Measurements from ENCODE around the gene IQCK.
"Not testable (repeated sequence)": the region's sequence is repeated elsewhere in the genome, so short reads cannot be mapped to it uniquely, and the experiment has no call there.

Gene IQCK

DNA sequence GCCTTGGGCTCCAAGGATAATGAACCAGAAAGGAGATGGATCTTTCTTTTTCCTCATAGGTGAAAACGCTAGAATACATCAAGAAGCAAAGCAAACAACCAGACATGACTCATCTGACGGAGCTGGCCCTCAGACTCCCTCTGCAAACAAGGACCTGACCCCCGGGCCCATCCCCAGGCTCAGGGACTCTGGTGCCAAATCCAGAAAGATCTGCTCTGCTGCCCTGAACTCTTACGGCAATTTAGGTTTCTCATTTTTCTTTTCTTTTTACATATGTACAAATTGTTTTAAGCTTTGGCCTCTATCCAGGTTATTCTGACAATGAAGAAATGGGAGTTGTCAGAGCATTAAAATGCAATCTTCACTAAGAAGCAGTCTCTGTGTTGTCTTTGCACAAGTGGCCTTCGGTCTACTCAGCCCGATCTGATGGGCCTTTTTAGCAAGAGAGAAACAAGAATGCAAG, 17.7 kb upstream of the IQCK start:
- no peak for DNase-seq

DNA sequence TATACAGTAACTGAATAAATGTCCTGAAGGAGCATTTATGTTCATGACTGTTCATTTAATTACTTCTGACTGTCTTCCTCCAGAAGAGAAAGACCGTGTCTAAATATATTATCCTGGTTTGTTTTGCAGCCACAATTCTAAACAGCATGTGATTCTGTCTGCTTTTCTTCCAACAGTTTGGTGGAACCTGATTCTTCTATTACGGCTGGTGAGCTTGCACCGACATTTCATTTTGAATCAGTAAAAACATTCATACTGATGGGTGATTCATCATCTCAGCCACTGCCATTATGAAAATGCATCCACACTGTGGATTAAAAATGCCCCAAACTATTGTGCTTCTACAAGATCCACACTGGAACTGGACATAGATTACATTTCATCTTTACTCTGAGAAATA, 17.0 kb upstream of the IQCK start:
- no peak for DNase-seq

DNA sequence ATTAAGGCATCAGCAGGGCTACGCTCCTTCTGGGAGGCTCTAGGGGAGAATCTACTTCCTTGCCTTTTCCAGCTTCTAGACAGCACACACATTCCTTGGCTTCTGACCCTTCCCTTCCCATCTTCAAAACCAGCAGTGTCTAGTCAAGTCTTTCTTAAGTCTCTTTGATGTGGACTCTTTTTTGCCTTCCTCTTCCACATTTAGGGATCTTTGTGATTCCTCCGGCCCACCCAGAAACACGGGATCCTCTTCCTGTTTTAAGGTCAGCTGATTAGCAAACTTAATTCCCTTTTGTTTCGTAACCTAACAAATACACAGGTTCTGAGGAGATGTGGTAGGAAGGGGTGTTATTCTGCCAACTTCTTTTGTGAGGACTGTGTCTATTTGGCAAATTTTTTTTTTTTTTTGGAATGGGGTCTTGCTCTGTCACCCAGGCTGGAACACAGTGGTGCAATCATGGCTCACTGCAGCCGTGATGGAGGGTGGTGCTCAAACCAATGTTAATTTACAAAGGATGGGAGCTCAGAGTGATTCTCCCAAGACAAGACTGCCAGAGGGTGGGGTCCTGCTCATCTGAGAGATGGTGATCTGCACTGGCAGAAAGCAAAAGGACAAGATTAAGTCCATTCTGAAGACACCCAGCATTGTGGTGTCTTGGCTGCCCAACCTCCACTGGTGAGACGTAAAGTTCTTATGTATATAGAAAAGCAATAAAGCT, 14.7 kb upstream of the IQCK start:
- no peak for DNase-seq

DNA sequence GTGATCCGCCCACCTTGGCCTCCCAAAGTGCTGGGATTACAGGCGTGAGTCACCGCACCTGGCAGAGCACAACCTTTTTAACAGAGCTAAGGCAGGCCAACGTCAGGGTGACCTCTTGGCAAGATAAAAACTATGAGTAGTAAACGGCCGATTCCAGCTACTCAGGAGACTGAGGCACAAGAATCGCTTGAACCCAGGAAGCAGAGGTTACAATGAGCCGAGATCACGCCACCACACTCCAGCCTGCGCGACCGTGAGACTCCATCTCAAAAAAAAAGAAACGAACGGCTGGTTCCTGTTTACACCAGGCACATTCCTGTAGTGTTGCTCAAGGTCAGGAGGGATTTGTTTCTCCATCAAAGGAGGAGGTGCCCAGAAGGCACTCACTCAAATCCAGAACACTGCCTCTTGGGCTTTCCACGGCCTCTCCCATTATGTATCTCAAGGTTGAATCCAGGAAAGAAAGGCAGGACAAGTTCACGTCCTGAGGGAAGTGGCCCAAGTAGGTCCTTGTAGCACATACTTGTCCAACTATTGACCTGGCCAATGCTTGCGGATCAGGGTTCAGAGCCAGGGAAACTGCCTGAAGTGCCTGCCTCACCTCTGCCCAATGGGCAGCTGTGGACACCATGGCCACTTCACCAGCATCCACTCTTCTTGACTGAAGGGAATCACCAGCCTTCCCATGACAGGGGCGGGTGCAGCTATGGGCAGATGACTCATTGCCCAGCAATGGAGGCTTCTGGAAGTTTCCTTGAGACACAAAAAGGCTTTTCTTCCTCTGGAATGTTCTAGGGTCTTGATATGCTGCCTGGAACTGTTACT, 13.5 kb upstream of the IQCK start:
- DNase-seq, result no peak

DNA sequence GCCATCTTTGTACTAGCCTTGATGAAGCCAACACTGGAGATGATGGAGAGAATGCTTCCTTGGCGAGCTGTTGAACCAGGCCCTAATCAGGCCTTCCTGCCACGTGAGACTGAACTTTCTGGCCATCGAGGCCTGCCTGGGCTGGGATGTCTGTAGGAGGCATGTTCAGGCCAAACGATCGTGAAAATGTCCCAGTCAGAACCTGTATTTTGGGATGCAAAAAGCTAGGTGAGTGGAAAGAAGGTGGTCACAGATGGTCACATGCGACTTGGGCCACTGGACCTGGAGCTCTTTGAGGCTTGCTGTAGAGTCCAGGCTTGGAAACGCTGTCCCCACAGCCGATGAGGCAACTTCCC, 12.9 kb upstream of the IQCK start:
- no peak for DNase-seq

DNA sequence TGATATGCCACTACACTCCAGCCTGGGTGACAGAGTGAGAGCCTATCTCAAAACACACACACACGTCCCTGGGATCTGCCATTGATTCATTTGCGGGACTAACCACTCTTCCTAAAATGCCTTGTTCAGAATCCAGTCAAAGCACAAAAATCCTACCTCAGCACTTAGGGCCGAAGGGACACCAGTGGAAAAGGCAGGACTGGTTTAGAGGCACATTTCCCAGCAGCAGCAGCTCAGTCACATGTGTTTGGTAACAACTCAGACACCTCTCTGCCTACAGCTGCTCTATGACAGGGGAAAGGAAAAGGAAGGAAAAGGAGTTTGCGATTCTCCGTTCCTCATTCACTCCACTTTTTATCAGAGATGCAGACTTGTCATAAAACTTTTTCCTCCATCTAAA, 12.2 kb upstream of the IQCK start:
- DNase-seq, result no peak

DNA sequence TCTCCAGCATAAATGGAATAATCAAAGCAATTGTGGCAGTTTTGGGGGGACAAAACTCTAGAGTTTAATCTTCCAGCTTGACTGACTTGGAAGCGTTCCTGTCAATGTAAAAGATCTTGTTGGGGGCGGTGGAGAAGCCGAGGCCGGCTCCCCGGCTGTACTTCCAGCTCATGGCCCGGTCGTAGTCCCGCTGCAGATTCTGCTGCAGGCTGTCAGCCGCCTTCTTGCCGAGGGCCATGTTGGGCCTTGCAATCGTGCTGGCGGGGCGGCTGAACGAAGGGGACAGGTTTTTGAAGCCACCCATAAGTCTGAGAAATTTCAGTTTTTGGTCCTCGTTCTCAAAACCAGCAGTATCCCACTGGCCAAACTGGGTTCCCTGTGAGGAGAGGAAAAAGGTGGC, 11.2 kb upstream of the IQCK start:
- DNase-seq, result no peak

DNA sequence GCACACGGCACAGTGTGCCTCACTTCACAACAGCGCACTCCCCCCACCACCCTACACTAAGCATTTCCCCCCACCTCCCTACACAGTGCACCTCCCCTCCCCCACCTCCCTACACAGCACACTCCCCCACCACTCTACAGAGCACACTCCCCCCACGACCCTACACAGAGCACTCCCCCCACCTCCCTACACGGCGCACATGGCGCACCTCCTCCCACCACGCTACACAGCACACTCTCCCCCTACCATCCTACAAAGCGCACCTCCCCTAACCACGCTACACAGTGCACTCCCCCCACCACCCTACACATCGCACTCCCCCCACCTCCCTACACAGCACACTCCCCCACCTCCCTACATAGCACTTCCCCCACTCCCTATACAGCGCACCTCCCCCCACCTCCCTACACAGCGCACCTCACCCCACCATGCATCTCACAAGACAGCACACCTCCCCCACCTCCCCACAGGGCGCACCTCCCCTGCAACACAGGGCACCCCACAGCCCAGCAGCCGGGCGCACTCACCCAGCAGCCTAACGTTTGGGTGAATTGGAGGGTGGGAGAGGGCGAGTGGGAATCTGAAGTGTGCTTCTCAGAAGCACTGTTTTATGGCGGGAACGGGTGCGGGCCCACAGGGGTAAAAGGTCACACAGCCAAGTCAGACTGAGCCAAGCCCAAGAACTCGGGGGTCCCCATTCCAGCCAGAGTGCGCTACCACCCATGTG, 10.3 kb upstream of the IQCK start:
- DNase-seq, result no peak

DNA sequence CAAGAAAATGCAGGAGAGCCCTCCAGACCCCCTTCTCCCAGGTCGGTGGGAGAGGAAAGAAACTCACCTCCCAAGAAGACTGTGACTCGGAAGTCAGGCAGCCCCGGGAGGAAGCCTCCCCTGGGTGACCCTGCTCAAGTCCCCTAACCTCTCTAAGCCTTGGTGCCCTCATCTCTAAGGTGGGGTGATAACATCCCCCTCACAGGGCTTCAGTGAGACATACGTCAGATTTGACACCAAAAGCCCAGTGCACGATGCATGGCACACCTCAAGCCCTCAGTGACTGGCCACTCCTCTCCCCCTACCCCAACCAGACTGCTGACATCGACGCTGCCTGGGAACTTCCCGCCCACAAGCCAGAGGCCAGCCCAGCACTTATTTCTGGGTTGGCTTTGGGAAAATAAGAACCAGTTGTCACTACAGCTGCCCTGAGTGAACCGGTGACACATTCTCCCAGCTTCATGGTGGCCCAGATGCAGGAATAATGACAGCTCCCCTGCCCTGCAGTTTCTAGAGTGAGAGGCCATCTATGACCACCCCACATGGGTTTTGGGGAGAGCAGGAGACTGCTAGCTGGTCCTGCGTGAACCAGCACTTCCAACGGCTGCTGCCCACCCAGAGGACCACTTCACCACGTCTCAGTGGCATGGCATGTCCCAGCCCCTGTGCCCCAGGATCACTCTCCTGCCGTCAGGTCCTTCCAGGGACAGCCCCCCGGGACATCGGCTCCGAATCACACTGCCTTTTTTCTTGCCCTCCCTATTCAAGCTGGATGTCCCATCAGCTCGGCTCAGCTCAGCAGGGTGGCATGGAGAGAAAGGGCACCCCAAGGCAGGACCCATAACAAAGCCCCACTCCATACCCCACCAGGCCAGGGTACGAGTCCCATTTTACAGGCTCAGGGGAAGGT, 9.5 kb upstream of the IQCK start:
- DNase-seq, result no peak

DNA sequence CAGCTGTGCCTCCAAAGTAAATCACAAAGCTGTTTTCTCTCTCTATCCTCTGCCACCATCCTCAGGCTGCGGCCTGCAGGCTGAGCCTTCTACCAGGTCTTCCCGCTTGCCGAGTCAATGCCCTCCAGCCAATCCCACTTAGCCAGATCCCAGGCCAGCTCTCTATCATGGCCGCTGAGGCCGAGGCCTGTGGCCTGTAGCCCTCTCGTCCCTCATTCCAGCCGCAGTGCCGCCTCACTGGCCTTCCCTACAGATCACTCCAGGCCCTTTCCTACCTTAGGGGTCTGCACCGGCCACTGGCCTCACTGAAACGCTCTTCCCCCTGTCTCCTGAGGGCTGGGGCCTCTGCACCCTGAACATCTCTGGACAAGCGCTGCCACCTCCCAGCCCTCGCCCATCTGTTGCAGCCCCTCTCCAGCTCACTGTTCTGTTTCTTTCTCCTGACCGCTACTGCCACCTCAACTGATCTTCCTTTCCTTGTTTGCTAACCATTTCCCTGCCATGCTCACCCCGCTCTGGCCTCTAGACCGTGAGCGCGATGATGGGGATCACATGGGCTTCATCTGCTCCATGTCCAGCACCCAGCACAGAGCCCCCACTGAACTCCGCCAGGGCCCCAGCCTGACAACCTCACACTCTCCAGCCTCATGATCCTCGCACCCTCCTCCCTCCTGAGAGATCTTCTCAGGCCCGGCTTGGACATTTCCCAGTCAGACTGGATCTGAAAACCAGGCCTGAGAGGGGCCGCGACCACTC, 8.5 kb upstream of the IQCK start:
- DNase-seq, result no peak

DNA sequence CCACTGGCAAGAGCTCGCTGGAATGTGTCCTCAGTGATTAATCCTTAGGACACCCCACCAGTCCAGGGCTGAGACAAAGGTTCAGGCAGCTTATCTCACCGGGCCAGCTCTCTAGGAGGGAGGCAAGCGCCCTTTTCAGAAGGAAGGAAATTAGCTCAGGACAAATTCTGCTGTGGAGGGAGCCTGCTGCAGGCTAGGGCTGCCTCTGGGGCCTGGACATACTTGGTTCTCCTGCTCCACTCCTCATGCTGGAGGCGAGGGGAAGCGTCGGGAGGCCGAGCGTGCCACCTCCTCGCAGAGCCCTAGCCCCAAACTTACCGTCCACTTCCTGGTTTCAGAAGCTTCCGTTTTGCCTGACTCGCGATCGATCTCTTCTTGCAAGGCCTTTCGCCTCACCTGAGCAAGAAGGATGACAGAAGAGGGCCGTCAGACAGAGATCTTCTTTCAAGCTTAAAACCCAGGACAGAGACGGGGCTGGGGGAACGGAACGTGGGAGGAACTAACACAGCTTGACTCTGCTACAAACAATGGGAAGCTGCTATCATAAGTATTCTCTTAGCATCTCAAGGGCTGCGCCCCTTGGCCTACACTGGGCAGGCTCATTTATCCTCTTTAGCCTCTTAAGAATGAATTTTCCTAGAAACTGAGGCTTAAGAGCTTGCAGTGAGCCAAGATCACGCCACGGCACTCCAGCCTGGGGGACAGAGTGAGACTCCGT, 7.7 kb upstream of the IQCK start:
- no peak for DNase-seq

DNA sequence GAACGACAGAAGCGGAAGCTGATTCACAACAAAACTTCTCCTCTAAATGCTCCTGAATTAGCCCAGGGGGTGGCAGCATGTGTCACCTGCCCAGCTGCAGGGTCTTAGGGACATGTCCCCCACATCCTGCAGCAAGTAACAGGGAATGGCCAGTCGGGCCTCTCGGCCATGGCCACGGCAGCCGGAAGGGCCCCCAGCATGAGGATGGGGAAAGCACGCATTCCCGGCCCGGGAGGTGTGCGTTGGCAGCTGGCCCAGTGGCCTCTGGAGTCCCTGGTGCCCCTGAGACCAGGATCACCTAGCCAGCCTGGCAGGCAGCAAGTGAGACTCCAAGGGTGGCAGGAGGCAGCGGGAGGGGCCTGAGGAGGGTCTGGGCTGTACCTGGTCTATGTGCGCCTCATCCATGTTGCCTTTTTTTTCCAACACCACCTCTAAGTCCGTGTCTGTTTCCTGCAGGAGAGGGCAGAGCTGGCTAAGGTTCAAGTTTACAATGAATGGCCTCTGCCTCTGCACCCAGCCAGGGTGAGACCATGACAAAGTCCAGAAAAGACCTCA, 7.0 kb upstream of the IQCK start:
- DNase-seq, result no peak

DNA sequence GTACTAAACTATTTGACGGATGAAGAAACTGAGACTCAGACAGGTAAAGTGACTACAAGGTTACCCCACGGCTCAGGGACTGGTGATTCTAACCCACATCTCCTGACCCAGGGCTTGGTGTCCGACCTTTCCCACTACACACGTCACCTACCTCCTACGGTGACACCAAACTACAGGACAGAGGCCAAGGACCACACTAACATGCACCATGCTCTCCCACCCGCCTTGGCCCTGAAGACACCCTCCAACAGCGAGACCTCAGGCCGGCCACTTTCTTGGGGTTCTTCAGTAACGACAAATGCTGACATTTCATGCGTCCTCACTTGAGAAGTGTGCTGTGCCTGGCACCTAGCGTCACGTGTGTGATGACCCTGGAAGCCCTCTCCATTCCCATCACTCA, 6.4 kb upstream of the IQCK start:
- DNase-seq, result no peak

DNA sequence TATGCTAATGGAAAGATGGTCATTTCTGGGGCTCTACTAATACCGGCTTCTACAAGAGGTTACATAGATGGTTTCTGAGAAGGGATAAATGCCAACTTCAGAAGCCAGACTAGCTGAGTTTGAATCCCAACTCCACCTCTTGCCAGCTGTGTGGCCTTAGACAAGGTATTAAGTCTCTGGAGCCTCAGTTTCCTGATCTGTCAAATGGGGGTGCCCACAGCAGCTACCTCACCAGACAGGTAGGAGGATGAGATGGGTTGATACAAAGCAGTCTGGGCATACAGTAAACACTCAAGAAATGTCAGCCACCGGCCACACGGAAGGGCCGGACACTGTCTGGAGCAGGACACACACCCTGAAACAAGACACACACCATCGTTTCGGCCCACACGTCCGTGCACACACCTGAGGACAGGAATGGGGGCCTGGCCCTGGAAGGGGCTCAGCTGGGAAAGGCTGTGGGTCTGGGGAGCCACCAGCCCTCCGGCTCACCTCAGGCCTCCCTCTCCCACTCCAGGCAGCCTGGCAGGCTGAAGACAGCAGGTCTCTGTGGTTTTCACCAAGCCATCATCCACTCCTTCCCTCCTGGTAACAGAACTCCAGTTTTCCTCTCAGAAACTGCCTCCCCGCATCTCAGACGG, 5.5 kb upstream of the IQCK start:
- DNase-seq, result no peak

DNA sequence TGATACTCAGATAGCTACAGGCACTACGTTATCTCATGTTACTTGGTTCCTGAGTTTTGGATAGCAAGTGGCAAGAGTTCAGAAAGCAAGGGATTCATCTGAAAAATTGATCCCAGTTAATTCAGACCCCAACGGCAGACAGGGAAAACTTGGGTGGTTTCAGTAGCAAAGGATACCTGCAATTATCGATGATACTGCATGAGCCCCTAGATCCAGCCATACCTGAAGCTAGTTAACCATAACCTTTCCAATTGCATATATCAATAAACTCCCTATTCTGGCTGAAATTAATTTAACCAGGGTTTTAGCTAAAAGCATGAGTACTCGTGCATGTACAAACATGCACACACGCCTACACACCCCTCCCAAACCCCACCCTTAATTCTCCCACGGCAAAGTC, 4.4 kb upstream of the IQCK start:
- DNase-seq, result no peak

DNA sequence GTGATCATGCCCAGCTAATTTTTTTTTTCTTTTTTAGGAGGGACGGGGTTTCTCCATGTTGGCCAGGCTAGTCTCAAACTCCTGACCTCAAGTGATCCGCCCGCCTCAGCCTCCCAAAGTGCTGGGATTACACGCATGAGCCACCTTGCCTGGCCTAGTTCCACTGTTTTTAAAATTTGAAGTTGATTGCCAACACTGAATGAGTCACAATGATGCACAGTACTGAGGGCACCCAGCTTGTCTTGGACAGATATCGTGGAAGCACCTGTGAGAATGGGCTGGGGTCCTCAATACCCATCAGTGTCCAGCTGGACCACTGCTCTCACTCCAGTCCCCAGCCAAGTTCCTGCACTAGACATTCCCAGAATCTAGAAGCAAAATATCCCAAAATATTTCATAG, 2.5 kb upstream of the IQCK start:
- no peak for DNase-seq

DNA sequence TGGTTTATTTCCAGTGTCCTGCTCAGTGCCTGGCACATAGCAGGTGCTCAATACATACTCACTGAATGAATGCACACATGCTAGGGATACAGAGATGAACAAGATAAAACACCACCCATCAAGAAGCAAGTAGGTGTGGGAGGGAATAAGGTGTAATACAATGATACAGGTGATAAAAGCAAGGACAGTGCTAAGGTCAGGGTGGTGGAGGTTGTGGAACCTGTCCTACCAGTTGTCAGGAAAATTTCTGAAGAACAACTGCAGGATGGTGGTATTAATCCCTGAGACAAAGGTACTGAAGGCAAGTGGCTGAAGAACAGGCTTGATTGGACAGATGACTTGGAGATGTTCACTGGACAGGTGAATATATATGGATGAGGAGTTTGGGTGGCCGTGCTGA, 1.9 kb upstream of the IQCK start:
- no peak for DNase-seq

DNA sequence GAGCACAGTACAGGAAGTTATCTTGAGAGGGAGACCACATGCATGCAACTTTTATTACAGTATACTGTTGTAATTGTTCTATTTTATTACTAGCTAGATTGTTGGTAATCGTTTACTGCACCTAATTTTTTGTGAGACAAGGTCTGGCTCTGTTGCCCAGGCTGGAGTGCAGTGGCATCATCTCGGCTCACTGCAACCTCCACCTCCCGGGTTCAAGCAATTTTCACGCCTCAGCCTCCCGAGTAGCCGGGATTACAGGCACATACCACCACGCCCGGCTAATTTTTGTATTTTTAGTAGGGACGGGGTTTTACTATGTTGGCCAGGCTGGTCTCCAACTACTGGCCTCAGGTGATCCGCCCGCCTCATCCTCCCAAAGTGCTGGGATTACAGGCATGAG, 1.3 kb upstream of the IQCK start:
- not testable (repeated sequence) for DNase-seq

DNA sequence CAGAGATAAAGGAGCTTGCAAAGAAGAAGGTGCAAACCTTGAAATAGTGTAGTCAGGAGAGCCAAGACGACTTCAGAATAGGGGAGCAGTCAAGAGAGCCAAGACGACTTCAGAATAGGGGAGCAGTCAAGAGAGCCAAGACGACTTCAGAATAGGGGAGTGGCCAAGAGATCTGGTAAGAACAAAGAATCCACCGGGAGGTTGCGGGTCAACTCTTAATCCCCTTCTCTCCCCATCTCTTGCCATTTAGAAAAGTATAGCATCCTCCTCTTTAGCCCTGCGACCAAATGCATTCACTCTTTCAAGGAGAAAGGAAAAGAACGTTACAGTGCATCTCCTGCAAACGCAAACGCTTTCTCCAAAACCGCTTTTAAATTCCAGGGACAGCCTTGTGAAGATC, 757 bp upstream of the IQCK start:
- DNase-seq, result no peak

DNA sequence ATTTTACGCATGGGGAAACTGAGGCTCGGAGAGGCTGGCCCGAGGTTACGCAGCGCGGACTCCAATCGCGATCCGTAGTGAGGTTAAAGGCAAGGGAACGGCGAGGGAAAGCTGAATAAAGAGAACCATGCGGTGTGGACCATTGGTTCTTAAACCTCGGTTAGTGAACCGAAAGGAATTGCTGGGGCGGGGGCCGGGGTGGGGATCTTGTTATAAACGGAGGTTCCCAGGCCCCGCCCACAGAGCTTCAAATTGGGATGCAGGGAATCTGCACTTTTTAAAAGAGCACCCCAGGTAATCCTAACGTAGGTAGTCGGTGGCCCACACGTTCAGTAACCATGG, 524 bp downstream of the IQCK start:
- no peak for DNase-seq

All from activated CD4-positive, alpha-beta T cell treated with anti-CD3 and anti-CD28 coated beads for 48 hours (primary cell).